T47D (cell line): ENCODE data around the gene KIAA1671.

Experiments used
- DNase-seq, 2 experiments: peaks; one replicate each; pipeline versions ENCODE4 v3.0.0 to v3.0.0-alpha.2; 2011 to 2012; ENCODE audit warnings: low read depth in 1 of 2, low spot score in 1 of 2
- JUND ChIP-seq: IDR thresholded peaks from 2 replicates; pipeline ENCODE4 v1.6.1; 2012; ENCODE audit warnings: low read depth
- in situ Hi-C: cut with HindIII; loops from 2 replicates; pipeline ENCODE4 v1.10.0; 2016; ENCODE audit warnings: low sequenced_read_pairs, low pct_unique_long_range_greater_than_20kb

Gene KIAA1671

DNA sequence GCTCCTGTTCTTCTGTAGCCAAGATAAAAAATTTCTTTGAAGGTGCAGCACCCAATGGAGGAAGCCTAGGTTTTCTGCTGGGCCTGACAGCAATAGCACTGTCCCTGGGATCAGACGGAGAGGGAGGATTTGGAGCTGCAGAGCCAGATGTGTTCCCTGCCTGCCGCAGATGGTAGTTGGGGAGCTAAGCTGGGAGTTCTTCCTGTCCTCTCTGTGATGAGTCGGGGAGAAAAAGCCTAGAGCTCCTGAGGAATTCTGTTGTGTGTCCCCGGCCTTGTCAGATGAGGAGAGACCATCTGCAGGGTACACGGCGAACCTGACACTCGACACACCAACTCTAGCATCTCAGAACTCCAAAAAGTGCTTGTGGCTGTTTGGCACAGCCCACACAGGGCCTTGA, 143.4 kb downstream of the KIAA1671 start:
- DNase-seq, result no peak
- no peak for TF ChIP-seq JUND
- in situ Hi-C loops, result no loop called here

DNA sequence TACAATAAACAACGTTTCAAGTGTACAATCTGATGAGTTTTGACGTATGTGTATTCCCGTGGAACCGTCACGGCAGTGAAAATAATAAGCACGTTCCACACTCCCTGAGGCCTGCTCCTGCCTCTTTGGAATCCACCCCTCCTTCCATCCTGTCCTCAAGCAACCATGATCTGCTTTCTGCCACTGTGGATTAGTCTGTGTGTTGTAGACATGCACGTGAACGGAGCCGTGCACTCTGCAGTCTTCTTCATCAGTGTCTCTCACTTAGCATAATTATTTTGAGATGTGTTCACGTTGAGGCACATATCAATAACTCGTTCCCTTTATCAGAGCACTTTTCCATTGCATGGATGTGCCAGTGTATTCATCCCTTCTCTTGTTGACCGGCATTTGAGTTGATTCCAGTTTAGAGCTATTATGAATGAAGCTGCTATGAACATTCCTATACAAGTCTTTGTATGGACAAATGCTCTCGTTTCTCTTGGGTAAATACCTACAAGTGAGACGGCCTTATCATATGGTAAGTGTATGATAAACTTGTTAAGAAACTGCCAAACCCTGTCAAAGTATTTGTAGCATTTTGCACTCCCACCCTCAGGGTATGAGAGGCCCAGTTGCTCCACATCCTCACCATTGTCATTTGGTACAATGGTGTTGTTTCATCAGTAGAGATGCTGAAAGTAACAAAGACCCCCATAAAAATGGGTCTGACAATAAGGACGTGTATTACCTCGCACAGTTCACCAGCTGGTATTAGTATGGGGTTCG, 144.3 kb downstream of the KIAA1671 start:
- in situ Hi-C loops, result no loop called here
- TF ChIP-seq JUND, result no peak
- DNase-seq, result no peak

DNA sequence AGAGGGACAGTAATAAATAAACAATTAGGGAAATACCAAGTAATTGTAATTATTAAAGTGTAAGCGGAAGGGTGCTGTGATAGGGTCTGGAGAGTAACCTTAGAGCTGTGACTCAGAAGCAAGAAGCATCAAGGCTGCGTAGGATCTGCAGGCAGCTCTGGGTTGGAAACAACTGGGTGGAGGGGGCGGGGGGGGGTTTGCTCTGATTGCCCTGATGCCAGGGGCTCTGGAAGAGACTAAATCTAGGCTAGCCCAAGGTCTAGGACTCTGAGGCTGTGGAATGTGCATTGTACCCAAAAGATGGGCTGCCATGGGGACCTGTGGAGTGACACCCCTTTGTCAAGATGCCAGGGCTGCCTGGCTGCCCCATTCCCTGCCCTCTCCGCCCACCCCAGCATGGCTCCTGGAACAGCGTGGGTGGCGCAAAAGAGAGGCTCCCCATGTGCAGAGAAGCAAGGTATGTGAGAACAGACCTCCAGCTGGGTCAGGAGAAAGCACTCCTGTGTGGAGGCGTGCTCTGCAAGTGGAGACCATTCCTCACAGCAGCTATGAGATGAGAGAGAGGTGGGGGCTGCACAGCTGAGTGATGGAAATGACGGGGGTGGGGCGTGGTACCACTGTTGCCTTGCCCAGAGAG, 146.0 kb downstream of the KIAA1671 start:
- in situ Hi-C loops, result no loop called here
- TF ChIP-seq JUND, result no peak
- no peak for DNase-seq

DNA sequence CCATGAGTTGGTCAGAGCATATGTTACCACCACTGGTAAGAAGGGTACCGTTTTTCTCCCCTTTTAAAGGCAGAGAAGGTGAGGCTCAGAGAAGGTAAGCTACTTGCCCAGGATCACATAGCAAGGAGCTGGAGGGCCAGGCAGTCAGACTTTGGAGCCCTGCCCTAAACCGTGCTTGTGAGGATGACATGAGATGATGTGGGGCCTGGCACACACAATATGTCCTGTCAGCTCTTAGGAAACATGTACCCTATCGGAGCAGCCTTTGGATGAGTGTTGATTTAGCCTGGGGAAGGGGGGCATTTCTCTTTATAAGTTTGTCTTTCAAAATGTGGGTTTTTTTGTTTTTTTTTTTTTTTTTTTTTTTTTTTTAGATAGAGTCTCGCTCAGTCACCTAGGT, 146.7 kb downstream of the KIAA1671 start:
- TF ChIP-seq JUND, result no peak
- in situ Hi-C loops, result no loop called here
- no peak for DNase-seq

DNA sequence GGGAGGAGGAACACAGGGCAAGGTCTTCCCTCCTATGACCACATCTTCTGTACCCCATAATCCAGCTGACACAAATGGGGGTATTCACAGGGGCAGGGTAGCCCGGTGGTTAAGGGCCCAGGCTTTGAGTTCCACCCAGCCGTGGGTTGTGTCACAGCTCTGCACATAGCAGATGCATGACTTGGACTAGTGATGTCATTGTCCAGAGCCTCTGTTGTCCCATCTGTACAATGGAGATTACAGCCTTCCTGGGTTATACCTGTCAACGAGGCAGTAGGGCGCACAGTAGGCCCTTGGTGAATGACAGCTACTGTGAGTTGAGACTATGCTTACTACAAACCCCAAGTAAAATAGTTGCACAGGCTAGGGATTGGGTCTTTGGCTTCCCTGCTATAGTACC, 147.9 kb downstream of the KIAA1671 start:
- in situ Hi-C loops, result no loop called here
- DNase-seq, result no peak
- TF ChIP-seq JUND, result no peak

DNA sequence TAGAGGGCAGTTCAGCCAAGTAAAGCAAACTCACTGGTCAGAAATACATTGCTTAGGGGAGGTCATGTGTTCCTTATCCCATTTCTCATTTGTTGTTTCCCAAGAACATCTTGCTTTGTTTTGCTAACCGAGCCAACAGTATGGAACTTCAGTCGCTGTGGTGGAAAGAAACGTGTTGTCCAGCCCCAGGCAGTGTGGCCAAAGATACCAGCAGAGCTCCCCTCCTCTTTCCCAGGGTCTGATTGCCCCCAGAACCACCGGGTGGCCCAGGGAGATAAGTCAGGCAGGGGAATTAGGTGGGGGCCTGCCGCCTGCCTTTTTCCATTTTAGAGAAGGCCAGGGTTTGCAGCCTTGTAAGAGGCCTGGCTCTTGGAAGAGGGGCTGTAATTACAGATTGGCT, 148.4 kb downstream of the KIAA1671 start:
- TF ChIP-seq JUND, result no peak
- in situ Hi-C loops, result no loop called here
- DNase-seq, result no peak

DNA sequence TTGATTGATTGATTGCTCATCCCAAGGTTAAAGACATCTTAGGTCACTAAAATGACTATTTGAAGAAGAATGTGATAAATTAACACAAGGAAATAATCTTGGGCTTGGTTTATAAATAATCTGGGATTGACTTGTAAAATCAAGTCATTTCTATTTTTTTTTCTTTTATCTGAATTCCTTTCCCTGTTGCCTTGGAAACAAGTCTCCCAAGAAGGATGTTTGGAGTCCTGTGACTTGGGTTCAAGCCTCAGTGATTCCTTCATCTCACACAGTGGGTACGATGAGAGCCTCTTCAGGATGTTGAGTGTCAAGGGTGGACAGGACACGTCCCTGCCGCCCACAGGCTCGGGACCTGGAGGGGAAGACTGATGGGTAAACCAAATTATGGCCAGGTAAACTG, 149.0 kb downstream of the KIAA1671 start:
- no peak for TF ChIP-seq JUND
- in situ Hi-C loops, result no loop called here
- DNase-seq, result no peak

DNA sequence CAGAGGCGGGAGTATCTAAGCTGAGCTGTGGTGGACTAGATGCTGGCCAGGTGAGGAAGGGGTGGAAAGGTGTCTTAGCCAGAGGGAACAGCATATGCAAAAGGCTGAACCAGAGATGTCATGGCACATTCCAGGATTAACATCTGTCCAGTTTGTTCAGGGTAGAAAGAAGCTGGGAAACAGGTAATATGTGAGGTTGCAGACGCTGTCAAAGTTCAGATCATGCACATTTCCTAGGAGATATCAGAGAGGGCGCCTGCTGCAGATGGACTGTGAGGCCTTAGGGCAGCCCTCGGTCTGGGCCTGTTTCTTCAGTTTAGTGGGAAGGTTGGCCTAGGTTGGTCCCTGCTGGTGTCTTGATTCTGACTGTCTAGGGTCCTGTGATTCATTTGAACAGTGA, 149.5 kb downstream of the KIAA1671 start:
- in situ Hi-C loops, result no loop called here
- no peak for TF ChIP-seq JUND
- DNase-seq, result no peak

DNA sequence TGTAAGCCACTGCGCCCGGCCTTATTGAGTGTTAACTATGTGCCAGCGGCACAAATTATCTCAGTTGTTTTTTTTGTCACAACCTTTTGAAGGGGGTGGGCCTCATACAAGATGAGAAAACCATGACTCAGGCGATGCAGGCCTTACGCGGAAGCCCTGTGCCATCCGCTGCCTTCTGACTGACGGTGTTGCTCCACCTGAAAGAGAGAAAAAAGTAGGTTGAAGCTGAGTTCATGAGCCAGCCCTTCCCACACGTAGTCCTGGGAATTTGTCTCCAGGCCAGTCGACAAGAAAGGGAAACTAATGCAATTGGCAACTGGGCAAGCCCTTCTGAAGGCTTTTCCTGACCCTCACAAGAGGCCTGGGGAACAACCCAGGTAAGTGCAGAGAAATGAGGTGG, 150.2 kb downstream of the KIAA1671 start:
- DNase-seq, result no peak
- in situ Hi-C loops, result no loop called here
- TF ChIP-seq JUND, result no peak

DNA sequence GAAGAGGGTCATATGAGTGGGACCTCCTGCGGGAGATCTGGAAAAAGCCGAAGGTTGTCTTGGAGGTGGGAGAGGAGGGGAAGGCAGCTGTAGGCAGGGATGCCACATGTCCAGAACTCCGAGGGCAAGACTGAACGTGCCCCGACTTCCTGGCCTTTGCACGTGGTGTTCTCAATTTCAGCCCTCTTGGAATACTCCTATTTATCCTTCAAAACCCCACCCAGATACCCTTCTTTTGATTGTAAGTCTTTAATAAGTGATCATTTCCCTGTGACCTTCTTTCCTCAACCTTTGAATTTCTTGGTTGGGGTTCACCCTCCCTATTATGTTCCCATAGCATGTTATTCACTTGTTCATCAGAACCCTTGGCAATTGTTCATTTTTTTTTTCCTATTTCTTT, 151.9 kb downstream of the KIAA1671 start:
- DNase-seq, result no peak
- in situ Hi-C loops, result no loop called here
- TF ChIP-seq JUND, result no peak

DNA sequence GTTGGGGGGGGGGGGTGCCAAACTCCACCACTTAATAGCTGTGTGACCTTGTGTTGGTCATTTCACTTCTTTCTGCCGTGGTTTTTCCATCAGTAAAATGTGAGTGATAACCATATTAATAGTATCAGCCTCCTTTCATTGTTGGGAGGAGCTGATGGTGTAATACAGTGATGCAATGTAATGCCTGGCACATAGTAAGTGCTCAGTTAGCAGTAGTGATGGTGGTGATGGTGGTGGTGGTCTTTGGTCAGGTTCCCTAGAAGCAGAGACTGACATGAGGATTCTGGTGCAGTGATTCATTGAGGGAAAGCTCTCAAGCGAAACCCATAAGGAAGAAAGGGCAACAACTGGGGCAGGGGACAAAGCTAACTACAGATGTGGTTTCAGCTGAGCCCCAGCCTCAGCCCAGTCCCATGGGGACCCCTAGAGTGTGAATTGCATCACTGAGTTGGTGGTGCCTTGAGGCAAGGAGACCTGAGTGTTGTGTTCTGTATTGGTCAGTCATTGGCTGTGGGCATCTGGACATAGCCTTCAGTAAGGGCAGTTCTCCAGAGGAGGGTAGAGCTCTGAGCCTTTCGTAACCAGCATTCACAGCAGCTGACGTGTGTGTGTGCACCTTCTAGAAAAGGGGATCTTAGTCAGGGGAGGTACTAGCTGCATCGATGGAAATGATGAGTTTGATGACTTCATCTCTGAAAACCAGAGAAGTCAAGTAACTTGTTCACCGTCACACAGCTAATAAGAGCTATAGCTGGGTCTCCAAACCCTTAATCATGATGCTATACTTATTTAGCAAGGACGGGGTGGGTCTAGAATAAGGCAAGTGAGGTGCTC, 153.5 kb downstream of the KIAA1671 start:
- DNase-seq, result no peak
- no peak for TF ChIP-seq JUND
- in situ Hi-C loops, result no loop called here

DNA sequence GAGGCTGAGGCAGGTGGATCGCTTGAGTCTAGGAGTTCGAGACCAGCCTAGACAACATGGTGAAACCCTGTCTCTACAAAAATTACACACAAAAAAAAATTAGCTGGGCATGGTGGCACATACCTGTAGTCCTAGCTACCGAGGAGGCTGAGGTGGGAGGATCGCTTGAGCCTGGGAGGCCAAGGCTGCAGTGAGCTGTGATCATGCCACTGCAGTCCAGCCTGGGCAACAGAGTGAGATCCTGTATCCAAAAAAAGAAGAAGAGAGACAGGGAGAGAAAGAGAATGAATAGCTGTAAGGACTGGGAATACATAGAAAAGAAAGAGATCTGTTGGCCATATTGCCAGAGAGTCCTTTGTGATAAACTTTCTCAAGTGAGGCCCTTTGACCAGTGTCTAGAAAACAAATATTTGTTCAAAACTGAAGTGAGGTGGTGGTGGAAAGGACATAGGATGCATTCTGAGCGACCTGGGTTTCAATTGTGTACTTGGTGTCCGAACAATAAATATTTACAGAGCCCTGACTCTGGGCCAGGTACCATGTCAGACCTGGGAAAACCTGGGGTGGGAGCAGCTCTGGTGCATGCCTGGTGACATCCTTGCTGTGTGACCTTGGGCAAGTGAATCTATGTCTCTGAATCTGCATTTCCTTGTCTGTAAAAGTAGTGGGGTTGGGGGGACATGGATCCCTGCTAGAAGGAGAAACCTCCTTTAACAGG, 157.5 kb downstream of the KIAA1671 start:
- TF ChIP-seq JUND, result no peak
- in situ Hi-C loops, result no loop called here
- peak in 1 of 2 experiments; percentile 68 for DNase-seq

DNA sequence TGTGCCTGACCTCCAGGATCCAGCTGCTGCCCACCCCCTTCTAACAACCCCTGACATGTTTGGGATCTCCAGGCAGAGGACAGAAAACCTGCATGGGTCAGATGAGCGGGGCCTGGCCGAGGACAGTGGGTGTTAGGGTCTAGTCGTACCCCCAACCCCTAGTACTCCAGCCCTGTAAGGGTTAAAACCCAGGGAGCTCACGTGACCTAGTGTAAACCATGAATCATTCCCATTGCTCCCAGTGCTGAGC, 158.0 kb downstream of the KIAA1671 start:
- in situ Hi-C loops, result no loop called here

More for the DNA sequence above, 158.0 kb downstream of the KIAA1671 start:
- DNase-seq, result peak in 1 of 2 experiments; percentile 48
- no peak; the same call in 1 of the 2 replicates for TF ChIP-seq JUND
